ENCODE data around the gene DYNLT5.

DNA sequence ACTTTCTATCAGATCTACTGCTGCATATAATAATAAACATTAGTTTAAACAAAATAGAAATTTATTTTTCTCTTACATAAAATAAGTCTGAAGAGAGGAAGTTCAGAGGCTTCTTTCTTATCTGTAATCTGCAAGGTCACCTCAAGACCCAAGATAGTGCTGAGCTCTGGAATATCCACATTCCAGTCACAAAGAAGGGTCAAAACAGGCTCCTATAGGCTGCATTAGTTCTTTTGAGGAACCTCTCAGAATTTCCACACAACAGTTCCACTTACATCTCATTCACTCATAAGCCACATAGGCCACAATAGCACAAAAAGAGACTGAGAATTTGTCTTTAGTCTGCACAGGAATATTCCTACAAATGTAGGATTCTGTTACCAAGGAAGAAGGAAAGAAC, 15.4 kb downstream of the DYNLT5 start:
- TF ChIP-seq TAF1 (IDR thresholded peaks at IDR 0.05; ENCODE audit: borderline replicate concordance, low read depth, low read length), result no peak
- TF ChIP-seq POLR2AphosphoS5 (IDR thresholded peaks at IDR 0.05; ENCODE audit: low read depth, low read length), result no peak
- TF ChIP-seq POLR2A (IDR thresholded peaks at IDR 0.05; ENCODE audit: low read depth, low read length), result no peak

Data from GM12892 (cell line).